Frontal cortex (tissue), 4 donors: Measurements from ENCODE around the gene SMAD5. TPM values are rescaled to one million over a fixed set of nuclear protein-coding genes. Genes with fewer than 3 reads are reported as not detected.

Experiments used
- DNase-seq, 2 donors: peaks; one replicate each; pipeline ENCODE4 v3.0.0; 2012; ENCODE audit warnings: low spot score in 2 of 2
- FAIRE-seq: peaks from 2 replicates; lab custom pipeline; 2012; peaks lifted over from hg19 to GRCh38; lab: Jason Lieb, UNC
- total RNA-seq: library from RNA; depleted of rRNA; stranded (reverse); fragments of >200 nt; gene quantifications from one replicate; pipeline ENCODE4 v1.2.3, GENCODE V29; 2014
- donor health status: control.
- donor health status: control.
- donor health status: control.

The SMAD5 gene
- total RNA-seq, 1 donor from 2014 or later: 27.7 TPM

DNA sequence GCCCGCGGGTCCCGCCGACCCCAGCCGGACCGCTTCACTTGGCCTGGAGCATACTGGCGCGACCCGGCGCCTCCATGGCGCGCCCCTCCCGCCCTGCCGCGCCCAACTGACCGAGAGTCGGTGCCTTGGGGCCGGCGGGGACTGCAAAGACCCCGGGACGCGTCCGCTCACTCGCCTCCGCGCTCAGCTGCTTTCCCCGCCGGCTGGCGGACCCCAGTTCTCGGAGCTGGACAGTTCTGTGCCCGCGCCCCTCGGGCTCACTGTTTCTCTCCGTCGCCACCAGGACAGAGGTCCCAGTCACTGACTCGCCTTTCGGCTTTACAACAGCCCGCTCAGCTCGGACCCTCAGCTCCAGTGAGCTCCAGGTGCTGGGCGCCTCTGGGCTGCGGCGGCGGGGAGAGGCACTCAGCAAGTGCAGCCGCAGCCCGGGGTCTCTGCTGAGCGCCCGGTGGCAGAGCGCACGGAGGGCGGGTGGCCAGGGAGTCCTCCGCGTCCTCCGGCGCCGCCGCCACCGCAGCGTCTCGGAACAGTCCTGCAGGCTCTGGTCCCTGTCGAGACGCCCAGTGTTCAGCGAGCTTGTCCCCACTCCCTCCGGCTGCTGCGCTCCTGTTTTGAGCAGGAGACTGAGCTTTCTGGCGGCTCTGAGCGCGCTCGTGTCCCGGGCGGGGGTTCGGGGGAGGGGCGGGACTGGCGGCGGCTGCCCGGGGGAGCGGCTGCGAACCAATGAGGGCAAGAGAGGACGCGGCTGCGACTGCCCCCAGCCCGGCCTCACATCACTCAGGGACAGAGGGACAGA, 60.1 kb downstream of the SMAD5 start, which contains the start of gene SMIM32:
Gene SMIM32 (minus strand): TSS at position 637 of the 796 bp plus-strand sequence. CDS start 638 bp downstream, outside the sequence.
- DNase-seq: peak in 1 of 2 donors; percentile 43

DNA sequence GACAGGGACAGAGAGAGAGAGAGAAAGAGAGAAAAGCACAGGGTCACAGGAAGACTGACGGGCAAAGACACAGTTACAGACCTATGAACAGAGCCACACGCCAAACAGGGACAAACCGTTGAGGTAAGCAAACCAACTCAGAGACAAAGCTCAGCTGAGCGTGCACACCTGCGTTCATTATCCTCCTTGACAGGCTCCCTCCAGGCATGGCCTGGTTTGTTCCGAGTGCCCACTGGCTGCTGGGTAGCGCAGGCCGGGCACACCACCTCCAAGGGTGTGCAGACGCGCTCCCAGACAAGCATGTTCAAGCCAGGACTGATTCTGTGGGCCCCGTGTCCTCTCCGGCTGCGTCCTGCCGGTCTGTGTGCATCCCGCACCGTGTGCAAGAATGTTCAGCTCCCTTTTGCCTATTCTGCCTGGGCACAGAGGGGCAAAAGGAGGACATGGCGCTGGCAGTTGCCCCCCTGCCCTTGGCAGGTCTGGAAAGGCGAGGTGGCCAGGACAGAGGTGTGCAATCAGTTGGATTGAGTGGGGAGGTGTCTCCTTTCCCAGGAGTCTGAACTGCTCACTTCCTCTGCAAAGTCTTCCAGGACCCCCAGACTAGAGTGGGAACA, 60.8 kb downstream of the SMAD5 start:
- FAIRE-seq (no peak), DNase-seq (no peak)

More for the DNA sequence above, 60.1 kb downstream of the SMAD5 start, which contains the start of gene SMIM32:
- no peak for FAIRE-seq

DNA sequence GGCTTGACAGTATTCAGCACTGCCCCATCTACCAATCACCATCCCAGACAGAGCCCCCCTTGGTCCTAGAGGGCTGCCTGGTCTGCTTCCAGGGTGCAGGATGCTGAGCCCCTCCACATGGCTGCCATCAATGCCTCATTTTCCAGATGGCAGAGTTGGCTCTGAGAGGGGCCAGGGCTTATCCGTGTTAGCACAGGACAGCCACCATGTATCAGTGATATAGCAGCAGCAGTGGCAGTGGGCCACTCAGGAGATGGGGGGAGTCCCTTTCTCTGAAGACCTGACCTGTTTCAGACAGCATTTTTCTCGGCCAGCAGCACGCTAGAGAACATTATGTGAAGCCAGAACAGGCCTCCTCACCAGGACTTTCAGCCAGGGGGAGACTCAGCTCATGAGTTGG, 61.9 kb downstream of the SMAD5 start:
- DNase-seq: no peak
- no peak for FAIRE-seq

GRCh38 chr5:136195971-136196820, 63.6 kb downstream of the SMAD5 start:
- no peak for DNase-seq

GRCh38 chr5:136197462-136198142, 65.0 kb downstream of the SMAD5 start:
- no peak for FAIRE-seq

More at GRCh38 chr5:136195971-136196820, 63.6 kb downstream of the SMAD5 start:
- FAIRE-seq: no peak

DNA sequence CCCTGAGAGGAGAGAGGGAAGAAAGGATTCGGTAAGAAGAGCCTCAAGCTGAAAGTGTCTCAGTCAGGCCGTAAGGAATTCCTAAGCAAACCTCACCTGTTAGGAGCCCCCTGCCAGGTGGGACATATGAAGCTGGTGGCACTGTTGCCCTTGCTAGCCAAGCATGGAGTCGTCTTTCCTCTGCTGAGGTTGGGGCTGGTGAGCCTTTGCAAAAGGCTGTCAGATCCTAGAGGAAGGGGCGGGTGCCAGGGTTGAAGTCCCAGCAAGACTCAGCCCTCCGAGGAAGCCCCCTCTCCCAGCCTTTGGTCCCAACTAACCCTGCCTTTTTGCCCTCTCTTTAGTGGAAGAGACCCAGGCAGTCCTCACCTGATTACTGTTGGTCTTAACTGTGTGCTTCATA, 65.8 kb downstream of the SMAD5 start:
- DNase-seq (no peak), FAIRE-seq (no peak)

More at GRCh38 chr5:136197462-136198142, 65.0 kb downstream of the SMAD5 start:
- no peak for DNase-seq

- no peak for DNase-seq
- no peak for FAIRE-seq
Measured at GRCh38 chr5:136199408-136199807, 66.8 kb downstream of the SMAD5 start.

DNA sequence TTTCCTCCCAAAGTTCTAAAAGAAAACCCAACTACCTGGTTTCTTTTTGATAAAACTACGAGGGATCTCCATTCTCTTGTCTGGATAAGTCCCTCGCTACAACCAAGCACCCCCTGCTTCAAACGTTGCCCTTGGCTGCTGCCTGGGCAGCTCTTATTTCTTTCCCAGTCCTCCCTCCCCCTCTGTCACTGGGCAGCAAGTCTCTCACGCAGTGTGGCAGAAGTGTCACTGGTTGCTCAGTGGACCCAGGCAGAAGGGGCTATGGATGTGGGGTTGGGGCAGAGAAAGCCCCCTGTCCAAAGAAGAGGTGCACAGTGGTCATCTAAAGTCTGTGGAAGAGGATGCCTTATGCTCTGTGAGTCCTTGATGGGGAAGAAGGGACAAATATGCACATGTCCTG, 67.5 kb downstream of the SMAD5 start:
- FAIRE-seq: no peak

GRCh38 chr5:136200761-136201160, 68.1 kb downstream of the SMAD5 start:
- DNase-seq (no peak), FAIRE-seq (no peak)

More for the DNA sequence above, 67.5 kb downstream of the SMAD5 start:
- no peak for DNase-seq

DNA sequence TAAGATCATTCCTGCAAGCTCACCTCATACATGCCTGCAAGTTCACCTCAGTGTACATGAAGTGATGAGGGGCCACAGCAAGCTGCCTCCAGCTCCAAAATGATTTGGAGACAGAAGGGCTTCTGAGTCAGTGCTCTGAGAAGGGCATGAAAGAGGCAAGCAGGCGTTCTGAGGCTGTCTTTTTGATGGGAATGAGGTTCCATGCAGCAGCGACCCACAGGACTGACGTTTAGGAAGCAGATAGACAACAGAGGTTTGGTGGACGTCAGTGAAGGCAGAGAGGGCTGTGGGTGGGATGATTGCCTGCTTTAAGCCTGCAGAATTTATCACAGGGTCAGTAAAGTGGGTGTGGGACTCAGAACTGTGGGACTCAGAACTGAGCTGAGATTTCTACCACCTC, 69.2 kb downstream of the SMAD5 start:
- FAIRE-seq: no peak
- no peak for DNase-seq

GRCh38 chr5:136202469-136203205, 70.0 kb downstream of the SMAD5 start:
- no peak for DNase-seq
- no peak for FAIRE-seq

DNA sequence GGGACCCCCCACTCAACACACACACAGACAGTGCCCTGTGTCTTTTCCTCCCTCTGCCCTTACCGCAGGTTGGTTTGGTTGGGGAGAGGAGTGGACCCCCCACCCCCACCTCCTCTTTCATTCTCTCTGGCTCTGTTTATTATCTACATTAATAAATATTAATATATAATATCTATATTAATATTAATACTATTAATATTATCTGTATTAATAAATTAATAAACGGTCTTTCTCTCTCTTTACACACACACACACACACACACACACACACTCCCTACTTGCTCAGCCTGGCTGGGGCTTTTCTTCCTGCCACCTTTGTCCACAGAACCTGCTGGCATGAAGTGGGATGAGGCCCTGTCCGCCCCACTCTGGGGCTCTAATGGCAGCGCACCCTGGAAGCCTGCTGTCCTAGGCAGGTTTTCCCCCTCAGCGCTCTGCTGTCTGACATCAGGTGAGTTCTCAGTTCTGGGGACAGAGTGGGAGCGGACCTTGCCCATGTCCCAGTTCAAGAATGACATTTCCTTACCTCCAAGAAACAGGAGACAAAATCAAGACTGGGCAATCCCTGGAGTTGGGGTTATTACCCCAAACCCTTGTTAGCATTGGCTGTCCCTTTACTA, 70.8 kb downstream of the SMAD5 start:
- no peak for FAIRE-seq
- no peak for DNase-seq

GRCh38 chr5:136205061-136205702, 72.5 kb downstream of the SMAD5 start:
- no peak for FAIRE-seq
- DNase-seq: no peak

DNA sequence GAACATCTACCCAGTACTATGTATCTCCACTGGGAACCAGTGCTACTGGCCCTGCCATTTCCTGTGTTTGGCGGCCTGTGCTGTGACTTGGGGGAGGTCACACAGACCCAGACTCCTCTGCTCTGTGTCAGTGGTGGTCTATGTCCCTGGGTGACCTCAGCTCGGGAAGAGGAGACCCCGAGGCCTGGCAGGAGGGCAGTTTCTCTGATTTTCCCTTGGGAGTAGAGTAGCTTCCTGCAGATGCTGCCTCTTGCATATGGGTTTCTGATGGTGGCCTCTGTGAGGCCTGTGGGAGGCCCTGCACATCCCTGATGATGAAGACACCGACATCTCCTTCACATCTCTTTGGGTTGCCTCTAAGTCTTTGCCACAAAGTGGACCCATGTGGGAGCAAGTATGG, 73.3 kb downstream of the SMAD5 start:
- FAIRE-seq (no peak), DNase-seq (no peak)

- FAIRE-seq: no peak
Measured at GRCh38 chr5:136206361-136206760, 73.7 kb downstream of the SMAD5 start.

GRCh38 chr5:136207631-136208030, 75.0 kb downstream of the SMAD5 start:
- DNase-seq (no peak), FAIRE-seq (no peak)

More at GRCh38 chr5:136206361-136206760, 73.7 kb downstream of the SMAD5 start:
- DNase-seq: no peak

- FAIRE-seq: no peak
- DNase-seq: no peak
Measured at GRCh38 chr5:136208916-136209315, 76.3 kb downstream of the SMAD5 start.

GRCh38 chr5:136209346-136209910, 76.8 kb downstream of the SMAD5 start:
- no peak for DNase-seq
- FAIRE-seq: no peak
